Measurements from ENCODE around the gene FN1.

DNA sequence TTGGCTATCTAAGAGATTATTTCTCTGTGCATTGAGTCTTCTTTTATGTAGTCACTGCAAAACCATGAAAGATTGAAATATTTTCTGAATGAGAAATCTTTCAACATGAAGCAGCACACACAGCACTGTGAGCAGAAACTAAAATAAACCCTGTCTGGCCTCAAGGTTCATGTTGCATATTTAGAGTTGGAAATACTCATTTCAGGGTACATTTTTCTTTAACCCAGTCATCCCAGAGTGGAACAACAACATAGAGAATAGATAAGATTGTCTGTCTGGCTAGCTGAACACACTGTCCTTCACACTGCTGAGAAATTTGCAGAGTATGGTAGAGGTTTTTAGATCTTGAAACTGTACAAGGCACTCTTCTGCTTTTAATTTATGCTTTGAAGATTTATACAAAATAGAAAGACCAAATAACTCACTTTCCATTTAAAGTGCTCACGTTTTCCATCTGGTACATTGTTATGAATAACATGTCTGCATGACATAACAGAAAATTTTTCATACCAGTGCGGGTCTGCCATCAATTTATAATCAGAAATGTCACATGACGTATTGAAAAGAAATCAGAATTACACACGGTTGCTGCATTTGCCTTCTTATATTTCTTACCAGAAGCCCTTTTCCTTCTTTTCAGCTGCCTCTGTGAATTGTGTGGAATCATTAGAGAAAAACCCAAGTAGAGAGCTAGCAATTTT is 25.0 kb upstream of the FN1 start:
- no peak for TF ChIP-seq POLR2A (IDR thresholded peaks at IDR 0.05)
- TF ChIP-seq, protein P1, sequence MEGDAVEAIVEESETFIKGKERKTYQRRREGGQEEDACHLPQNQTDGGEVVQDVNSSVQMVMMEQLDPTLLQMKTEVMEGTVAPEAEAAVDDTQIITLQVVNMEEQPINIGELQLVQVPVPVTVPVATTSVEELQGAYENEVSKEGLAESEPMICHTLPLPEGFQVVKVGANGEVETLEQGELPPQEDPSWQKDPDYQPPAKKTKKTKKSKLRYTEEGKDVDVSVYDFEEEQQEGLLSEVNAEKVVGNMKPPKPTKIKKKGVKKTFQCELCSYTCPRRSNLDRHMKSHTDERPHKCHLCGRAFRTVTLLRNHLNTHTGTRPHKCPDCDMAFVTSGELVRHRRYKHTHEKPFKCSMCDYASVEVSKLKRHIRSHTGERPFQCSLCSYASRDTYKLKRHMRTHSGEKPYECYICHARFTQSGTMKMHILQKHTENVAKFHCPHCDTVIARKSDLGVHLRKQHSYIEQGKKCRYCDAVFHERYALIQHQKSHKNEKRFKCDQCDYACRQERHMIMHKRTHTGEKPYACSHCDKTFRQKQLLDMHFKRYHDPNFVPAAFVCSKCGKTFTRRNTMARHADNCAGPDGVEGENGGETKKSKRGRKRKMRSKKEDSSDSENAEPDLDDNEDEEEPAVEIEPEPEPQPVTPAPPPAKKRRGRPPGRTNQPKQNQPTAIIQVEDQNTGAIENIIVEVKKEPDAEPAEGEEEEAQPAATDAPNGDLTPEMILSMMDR (IDR thresholded peaks at IDR 0.05 in 4 of 5, conservative IDR thresholded peaks at IDR 0.05 in 1 of 5), result no peak

All from gastrocnemius medialis (tissue), 4 donors.